Muscle of arm (tissue), 12 donors: ENCODE measurements around the gene ZBTB44. TPM values are rescaled to one million over a fixed set of nuclear protein-coding genes. Genes with fewer than 3 reads are reported as not detected.
"Not testable (repeated sequence)": the region's sequence is repeated elsewhere in the genome, so short reads cannot be mapped to it uniquely, and the experiment has no call there.

Experiments used
- DNase-seq: peaks from one replicate; pipeline ENCODE4 v3.0.0-alpha.2; 2013
- polyA plus RNA-seq, 12 donors: library from polyadenylated mRNA; unstranded; fragments of 120-200 nt; gene quantifications; one replicate each; pipeline ENCODE4 v1.2.1, GENCODE V29; 2013; ENCODE audit not compliant: insufficient read length in 12 of 12

ZBTB44 gene
- polyA plus RNA-seq, 12 donors, result 24.3 to 41.6 (median 29.9) TPM; not detected in 1

DNA sequence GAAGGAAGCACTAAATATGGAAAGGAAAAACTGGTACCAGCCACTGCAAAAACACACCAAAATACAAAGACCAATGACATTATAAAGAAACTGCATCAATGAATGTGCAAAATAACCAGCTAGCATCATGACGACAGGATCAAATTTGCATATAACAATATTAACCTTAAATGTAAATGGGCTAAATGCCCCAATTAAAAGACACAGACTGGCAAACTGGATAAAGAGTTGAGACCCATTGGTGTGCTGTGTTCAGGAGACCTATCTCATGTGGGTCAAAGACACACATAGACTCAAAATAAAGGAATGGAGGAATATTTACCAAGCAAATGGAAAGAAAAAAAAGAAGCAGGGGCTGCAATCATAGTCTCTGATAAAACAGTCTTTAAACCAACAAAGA is 63.0 kb downstream of the ZBTB44 start:
- DNase-seq, result not testable (repeated sequence)

DNA sequence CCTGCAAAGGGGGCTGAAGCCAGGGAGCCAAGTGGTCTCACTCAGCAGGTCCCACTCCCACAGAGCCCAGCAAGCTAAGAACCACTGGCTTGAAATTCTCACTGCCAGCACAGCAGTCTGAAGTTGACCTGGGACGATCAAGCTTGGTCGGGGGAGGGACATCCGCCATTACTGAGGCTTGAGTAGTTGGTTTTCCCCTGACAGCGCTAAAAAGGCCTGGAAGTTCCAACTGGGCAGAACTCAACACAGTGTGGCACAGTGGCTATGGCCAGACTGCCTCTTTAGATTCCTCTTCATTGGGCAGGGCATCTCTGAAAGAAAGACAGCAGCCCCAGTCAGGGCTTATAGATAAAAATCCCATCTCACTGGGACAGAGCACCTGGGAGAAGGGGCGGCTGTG is 64.8 kb downstream of the ZBTB44 start:
- DNase-seq, result not testable (repeated sequence)

DNA sequence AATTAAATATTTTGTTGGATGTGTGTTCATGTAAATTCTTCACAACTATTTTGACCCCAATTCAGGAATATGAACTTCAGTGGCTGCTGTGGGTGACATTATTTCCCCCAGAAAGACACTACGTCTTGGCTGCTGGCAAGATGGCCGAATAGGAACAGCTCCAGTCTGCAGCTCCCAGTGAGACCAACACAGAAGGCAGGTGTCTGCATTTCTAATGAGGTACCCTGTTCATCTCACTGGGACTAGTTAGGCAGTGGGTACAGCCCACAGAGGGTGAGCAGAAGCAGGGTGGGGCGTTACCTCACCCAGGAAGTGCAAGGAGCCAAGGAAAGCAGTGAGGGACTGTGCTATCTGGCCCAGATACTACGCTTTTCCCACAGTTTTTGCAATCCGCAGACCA is 65.3 kb downstream of the ZBTB44 start:
- DNase-seq, result no peak

DNA sequence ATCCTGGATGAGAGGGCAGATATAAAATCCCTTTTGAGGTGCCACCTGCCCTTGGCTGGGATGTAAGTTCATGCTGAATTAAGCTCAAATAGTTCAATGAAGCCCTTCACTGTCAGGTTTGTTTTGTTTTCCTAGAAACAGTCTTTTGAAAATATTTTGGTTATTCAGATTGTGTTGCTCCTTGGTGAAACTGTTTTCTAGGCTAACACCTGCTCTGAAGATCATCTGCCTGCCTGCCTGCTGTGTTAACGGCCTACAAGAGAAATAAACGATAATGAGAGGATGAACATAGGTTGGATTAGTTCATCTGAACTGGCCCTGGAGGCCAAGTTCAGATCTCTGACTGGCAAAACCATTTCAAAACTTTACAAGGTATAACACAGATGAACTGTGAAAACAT is 67.4 kb downstream of the ZBTB44 start:
- no peak for DNase-seq

DNA sequence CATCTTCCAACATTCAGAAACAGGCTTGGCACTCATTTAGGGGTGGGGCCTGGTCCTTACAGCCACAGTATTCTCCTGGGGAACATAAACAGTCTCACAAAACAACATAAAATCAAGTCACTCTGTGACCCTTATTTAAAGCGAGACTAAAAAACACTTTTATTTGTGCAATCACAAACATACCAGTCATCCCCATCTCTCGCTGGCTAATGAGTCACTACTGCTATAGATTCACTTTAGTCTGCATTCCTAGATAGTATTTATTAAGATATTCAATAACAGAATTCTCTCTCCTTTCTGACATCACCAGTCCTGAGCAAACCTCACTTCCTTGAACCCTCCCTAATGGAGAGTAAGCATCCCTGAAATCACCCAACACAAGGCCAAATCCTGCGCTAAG is 68.0 kb downstream of the ZBTB44 start:
- DNase-seq, result no peak

DNA sequence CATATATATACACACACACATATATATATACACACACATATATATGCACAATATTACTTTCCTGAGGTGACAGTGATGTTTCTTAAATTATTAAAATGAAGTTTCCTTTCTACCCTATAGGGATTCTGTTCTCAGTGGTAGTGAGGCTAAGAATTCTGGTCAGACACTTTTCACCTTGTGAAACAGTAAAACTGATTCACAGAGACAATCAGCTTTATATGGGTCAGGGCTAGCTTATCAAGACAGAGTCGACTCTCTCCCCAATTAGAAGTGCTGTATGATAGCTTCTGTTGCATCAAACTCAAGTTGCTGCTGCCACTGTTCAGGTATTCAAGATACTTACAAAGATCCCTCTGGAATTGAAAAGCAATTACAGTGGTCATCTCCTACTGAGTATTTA is 68.4 kb downstream of the ZBTB44 start:
- DNase-seq, result no peak

DNA sequence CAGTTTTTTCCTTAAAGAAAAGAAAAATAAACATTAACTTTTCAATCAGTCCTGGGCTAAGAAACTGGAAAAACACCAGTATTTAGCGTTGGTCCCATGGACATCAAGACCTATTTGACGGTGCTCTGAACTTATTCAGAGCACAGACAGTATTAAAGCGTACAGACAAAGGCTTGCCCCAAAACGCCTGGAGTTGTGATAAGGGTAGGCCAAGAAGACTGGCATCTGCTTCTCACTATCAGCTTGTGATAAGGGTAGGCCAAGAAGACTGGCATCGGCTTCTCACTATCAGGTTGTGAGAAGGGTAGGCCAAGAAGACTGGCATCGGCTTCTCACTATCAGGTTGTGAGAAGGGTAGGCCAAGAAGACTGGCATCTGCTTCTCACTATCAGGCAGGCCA is 69.3 kb downstream of the ZBTB44 start:
- not testable (repeated sequence) for DNase-seq

DNA sequence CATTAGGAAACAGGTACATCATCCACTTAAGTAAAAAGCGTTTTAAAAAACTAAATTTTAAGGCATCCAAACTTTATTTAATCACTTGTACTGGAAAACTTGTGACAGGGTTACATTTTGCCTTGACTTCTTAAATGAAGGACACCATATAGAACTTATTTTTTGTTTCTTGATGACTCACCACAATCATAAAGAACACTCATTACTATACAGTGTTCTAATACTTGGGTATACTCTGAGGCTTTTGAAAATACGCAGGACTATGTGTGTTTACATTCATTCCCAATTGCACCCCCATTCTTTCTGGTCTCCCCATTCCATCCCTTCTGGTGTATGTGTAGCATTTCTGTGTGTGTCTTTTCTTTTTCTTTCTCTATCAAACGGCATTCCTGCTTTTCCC is 69.9 kb downstream of the ZBTB44 start:
- no peak for DNase-seq

DNA sequence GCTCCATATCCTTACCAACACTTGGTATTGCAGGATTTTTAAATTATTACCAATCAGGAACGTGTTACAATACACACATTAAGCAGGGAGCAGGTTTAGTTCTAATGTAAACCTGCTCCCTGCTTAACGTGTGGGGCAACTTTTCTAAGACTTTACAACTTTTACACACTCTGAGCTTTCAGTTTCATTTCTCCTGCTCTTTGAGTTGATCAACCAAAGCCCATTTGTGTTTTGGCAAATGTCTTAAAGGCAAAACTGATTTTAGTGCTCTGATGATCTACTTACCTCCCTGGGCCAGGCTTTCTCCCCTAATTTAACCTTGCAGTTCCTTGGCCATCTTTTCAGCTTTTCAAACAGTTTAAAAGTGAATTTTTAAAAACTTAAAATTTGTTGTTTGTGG is 70.9 kb downstream of the ZBTB44 start:
- DNase-seq, result no peak

DNA sequence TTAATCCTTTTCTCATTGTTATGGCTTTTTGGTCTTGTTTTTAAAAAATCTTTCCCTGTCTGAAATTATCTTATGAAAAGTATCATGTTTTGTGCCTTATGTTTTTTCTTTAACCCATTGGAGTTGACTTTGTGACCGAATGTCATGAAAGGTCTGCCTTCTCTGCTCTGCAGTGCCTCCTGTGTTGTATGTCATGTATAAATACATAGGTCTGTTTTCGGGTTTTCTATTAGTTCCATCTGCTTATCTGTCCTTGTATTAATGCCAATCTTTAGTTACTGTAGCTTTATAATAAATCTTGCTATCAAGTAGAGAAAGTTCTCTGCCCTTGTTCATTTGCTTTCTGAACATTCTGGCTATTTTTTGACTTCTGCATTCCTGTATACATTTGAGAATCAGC is 73.0 kb downstream of the ZBTB44 start:
- DNase-seq, result no peak

DNA sequence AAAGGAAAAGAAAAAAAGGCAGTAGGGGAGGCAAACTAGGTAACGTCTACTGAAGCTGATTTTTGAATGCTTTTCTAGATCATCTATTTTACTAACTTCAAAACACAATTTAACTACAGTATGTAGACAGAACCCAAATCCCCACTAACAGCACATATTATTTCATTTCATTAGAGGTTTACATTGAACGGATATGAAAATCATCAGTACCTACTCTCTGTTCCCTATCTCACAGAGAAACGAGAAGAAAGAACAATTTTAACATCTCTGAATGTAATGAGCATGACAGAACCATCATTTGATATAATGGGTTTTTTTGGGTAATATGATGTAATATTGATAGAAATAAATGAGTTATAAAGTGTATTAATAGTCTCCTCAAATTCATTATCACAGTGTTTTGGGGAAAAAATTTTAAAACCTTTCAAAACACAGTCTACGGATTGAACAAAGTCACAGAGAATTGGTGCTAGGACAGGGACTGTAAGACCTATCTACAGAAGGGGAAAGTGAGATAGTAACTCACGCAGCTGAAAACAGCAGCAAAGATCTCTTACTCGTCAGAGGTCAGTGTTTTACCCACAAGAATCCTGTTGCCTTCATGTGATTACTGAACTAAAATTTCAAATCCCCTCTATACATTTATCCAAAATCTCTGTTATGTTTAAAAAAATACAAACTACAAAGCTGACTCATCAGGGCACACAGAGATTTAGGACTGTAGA is 77.3 kb downstream of the ZBTB44 start:
- no peak for DNase-seq

DNA sequence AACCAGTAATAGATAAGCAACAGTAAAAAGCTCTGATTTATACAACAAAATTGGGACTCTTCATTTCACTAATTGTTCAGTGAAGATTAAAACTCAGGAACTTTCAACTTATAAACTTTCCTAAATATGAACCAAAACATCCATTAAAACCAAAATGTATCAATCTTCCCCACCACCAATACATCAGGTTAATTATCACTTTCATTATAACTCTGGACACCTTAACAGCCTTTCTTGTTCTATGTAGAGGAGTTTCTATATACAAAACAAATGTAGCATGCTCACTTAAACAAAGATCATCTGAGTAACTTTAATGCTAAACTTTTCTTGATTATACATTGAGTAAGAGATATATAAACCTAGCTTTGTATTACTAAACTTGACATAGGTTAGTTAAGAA is 80.4 kb downstream of the ZBTB44 start:
- no peak for DNase-seq

DNA sequence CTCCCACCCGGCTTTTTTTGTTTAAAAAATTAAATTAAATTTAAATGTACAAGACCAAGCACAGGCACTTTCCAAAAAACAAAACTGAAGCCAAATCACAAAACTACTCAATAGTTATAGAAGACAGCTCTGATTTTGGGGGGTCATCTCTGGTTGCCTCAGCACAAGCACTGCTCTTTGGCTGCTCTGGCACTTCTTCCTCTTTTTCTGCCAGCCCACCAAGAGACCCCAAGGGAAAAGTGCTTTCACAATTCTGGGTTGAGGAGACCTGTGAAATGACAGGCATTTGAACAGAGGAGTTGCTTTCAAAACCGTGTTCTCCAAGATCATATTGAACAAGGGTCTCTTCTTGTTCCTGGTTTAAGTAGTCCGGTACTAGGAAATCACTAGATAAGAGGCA is 80.8 kb downstream of the ZBTB44 start:
- DNase-seq, result not testable (repeated sequence)

DNA sequence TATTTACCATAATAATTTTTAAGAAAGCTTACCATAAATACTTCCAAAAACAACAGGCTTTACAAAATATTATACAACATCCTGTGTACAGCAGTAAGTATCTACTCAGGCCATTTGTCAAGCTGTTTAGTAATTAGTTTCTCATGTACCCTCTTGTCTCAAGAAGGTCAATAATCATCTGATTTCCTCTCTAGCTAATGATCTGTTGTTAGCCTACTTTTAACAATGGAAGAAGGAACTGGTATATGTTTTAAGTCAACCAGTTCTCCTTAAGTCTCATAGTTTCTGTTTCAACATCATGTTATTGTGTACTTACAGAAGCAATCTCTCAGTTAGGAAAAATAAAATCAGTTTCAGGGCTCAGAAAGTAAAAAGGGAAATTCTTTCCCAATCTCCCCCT is 81.2 kb downstream of the ZBTB44 start:
- not testable (repeated sequence) for DNase-seq

DNA sequence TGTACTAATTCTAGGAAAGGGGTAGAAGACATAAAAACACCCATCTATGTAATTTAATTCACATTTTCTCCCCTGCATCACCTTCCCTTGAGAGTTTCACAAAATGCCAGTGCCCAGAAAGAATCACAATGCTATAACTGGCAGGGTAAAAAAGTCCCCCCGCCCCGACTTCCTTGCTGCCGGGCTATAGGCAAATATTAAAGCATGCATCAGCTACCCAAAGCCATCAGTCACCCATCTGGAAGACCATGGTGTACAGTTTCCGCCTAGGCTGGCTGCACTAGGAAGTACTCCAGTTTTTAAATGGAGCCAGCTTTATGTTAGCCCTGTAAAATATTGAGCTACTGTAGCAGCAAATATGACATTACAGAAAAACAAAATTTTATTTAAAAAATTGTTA is 87.3 kb downstream of the ZBTB44 start:
- no peak for DNase-seq

DNA sequence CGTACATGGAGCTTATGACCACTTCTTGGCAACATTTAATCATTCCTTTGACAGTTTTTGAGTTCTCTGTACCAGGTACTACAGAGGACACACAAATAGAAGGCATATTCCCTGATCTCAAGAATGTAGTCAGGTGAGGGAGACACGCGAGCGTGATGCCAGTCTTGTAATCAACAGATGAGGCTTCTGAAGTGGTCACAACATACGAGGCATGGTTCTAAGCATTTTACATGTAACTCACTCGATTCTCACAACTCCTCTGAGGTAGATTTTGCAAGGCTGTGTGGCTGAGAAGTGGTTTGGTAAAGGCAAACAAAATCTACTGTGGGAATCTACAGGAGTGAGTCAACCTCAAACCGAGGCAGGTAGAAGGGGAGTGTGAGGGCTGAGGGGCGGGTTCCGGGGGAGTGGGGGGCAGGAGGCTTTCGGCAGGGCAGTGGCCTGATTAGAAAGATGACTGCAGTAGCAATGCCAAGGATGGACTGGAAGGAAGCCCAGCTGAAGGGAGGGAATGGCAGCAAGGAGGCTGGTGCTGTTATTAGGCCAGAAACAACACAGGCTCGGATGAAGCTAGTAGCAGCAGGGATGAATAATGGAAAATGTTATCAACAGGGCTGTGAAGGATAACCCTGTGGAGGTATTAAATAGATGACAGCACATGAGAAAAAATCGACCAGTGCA is 91.3 kb downstream of the ZBTB44 start:
- no peak for DNase-seq

DNA sequence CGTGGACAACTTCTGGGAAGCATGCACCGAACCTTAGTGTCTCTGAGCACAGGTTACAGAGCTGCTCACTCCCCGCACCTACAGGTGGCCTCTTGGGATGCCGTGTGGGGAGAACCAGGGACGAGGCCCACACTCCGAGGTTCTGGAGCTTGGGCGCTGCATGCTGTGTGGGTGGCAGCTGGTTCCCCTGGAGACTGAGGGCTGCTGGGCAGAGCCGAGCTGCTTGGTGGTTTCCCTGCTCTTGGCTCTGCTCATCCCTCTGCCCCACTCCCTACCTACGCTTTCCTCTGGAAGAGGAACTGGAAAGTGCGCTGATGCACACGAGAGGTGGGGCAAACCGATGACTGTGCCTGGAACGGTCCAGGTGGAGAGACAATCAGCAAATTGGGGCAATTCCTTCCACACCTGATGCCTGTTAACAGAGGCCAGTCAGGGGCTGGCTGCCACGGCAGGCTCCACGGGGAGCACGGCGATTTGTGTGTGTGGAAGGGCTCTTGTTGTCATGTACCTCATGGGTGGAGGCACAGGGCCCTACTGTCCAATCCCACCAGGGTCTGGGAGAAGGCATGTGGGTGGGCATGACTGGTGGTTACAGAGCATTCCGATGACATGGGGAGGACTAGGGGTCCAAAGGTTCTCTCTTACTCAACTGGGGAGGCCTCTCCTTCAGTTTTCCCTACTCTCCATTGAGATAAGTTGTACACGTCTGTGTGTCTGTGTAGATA is 94.2 kb downstream of the ZBTB44 start:
- no peak for DNase-seq

DNA sequence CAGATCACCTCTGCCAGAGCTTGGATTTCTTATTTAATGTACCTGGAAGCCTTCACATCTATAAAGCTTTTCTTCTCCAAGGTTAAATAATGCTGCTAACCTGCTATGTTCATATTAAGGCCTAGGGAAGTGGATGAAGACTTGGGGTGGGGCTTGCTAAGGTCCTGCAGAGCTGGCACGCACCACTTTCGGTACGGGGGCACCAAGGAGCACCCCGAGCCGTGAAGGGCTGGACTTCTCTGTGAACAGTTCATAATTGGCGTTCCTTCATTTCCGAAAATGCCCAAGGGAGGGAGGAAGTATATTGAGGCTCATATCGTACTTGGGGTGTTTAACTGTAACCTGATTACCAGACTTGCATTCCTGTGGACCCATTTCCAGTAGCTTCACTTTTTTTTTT is 95.6 kb downstream of the ZBTB44 start:
- no peak for DNase-seq

DNA sequence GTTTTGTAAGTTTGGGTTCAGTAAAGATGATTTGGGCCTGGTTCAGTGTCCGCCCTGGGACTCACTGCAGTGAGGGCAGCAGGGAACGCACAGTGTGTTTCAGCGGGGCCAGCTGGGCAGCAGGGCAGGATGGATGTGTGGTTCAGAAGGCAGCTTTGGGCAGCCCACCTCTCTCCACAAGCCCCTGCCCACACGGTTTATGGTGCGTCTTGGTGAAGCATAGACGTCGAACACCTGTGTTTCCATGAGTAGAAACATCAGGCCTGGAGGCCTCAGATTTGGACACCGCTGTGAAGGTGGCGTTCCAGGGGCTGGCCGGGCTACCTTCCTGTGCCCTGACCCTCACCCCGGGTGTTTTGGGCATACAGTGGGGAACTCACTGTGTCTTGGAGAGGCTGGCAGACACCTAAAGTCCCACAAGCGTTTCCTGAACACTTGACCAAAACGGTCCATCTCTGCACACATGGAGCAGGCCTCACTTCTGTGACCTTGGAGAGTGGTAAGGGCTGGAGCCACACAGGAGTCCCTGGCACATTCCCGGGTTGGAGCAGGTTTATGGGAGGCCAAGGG is 96.1 kb downstream of the ZBTB44 start:
- DNase-seq, result no peak

DNA sequence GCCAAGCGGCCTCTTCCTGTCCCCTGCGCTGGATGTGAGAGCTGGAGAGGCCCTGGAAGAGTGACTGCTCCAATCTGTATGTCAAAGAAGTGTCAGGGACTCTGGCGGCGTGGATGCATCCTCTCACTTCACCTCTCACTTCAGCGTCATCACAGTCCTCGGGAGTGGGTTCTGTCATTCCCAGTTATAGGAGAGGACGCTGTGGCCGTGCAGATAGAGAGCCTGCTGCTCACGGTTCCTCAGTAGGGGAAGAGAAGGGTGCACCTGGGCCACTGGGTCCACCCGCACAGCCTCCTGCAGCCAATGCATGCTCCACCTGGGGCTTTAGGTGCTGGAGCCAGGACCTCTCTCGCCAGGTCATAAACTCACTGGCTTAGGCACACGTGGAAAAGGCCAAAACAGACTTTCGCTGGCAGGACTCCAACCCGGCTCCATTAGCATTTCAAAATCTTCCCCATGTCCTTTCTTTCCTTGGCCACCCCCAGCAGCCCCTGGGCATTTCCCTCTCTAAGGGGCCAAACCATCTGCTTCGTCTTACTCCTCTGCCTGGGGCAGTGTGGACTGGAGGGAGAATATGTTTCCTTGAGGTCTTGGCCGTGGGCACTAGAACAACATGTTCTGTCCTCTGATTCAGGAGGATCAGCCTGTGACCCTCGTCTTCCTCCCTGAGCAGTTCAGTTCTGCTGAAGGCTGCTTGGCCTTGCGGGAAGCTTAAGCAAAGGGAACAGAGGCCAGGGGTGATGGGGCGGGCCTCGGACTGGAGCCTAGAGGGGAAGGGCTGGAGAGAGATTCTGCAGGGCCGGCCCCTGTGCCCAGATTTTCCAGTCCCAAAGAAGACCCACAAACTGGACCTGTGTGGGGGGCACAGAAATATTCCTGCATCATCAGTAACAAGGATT is 97.3 kb downstream of the ZBTB44 start:
- no peak for DNase-seq

DNA sequence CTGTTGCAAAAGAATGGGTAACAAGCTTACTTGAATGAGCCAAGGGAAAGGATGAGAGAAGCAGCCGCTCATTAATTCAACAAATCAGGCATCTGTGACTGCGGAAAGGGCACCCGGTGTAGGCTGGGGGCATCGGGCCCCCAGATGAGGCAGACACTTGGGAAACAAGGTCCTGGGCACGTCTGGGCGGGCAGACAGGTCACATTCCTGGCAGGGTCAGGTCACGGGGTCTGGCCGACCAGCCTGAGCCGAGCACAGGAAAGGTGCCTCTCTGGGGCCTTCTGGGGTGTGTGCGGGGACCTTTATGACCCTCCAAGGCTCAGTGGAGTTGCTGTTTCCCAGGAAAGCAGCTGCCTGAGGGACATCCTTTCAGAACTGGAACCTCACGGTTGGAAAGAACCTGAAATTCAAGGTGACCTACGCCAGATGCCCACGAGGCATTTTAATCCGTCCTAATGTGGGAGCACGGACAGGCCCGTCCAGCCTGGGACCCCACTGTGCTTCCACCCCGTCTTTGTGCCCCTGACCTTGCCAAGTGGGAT is 98.1 kb downstream of the ZBTB44 start:
- DNase-seq, result no peak

DNA sequence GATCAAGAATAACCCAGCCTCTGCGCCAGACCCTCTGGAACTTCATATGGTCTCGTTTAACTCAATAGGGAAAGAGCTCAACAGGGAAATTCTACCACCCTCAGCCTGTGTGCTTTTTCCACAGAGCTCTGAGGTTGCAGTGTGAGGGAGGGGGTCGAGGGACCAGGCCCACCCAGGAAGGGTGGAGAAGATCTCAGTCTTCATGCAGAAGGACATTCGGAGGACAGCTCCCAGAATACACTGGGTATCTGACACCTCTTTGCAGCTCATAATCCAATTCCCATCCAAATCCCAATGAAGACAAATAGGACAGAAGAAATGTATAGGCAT is 98.5 kb downstream of the ZBTB44 start:
- DNase-seq, result no peak
